ENCODE results near the gene ZNF324.

ZNF324 gene

DNA sequence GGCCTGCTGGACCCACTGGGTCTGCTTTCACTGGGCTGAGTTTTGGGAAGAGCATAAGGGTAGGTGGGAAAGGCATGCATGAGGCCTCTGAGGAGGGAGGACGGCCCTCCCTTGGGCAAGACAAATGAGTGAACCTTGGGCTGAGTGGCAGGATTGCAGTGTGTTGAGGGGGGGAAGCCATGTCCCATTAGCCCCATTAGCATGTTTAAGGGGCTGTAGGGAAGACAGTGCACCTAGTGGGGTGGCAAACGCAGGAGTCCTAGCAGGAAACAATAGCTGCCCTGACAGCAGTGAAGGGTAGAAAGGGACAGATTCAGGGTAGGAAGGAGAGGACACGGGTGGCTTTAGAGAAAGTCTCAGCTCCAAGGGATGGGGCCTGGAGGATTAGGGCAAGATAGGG, 55.8 kb downstream of the ZNF324 start:
- DNase-seq (ENCODE audit: low spot score), result no peak
- FAIRE-seq, result no peak

All from RCC 7860 (cell line).